Measurements from ENCODE around the gene C1QTNF6.

Gene C1QTNF6

GRCh38 chr22:37169947-37170688, 17.9 kb downstream of the C1QTNF6 start:
- H3K36me3 Mint-ChIP-seq = peaks cover 2% of the 10 kb centered on the region
- H3K4me1 Mint-ChIP-seq = peaks cover 41% of the 10 kb centered on the region
- no peak overlapping the region for H3K4me3 Mint-ChIP-seq
- H3K9me3 Mint-ChIP-seq = no peaks in the 10 kb centered on the region
- no peaks in the 10 kb centered on the region for H3K27me3 Mint-ChIP-seq
- peak overlapping the region; percentile 13 for H3K27ac Mint-ChIP-seq

GRCh38 chr22:37169406-37169805, 18.6 kb downstream of the C1QTNF6 start:
- H3K27me3 Mint-ChIP-seq = no peaks in the 10 kb centered on the region
- H3K4me1 Mint-ChIP-seq = peaks cover 47% of the 10 kb centered on the region
- no peaks in the 10 kb centered on the region for H3K36me3 Mint-ChIP-seq
- H3K9me3 Mint-ChIP-seq = no peaks in the 10 kb centered on the region
- H3K27ac Mint-ChIP-seq = no peak overlapping the region
- H3K4me3 Mint-ChIP-seq = no peak overlapping the region

- H3K27ac Mint-ChIP-seq = peak overlapping the region; percentile 72
- no peaks in the 10 kb centered on the region for H3K27me3 Mint-ChIP-seq
- H3K4me1 Mint-ChIP-seq = peaks cover 54% of the 10 kb centered on the region
- peak overlapping the region; percentile 27 for H3K4me3 Mint-ChIP-seq
- H3K36me3 Mint-ChIP-seq = no peaks in the 10 kb centered on the region
- H3K9me3 Mint-ChIP-seq = no peaks in the 10 kb centered on the region
Observed at GRCh38 chr22:37167981-37168647, 19.9 kb downstream of the C1QTNF6 start.

DNA sequence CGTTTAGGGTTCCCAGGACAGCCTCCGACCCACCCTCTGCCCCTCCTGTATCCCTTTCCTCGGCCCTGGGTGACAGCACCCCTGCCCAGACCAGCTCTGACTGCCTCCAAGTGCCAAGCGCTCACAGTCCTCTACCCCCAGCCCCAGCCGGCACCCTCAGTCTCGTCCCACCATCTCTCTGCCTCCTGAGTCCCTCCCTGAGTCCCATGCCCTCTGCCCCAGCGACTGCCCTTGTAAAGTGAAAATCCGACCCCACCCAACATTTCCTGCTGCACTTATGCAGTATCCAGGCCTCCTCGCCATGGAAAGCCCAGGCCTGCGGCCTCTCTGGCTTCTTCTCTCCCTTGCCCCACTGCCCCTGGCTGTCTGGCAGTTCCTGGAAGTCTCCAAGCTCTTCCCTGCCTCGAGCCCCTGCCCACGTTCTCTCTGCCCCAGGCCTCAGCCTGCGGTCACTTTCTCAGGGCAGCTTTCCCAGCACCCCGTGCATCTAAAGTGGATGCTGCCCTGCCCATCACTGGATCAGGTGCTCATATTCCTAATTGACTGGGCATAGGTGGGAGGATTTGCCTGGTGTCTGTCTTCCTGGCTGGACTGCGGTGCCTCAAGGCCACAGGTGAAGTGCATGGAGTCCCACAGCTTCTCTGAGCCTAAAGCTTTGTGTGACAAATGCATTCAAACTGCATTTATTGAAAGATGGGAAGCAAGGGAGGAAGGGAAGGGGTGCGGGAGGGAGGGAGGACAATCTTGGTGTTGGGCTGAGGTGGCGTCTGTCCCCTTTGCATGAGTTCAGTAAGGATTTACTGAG, 20.7 kb downstream of the C1QTNF6 start:
- H3K4me1 Mint-ChIP-seq = peaks cover 62% of the 10 kb centered on the region

DNA sequence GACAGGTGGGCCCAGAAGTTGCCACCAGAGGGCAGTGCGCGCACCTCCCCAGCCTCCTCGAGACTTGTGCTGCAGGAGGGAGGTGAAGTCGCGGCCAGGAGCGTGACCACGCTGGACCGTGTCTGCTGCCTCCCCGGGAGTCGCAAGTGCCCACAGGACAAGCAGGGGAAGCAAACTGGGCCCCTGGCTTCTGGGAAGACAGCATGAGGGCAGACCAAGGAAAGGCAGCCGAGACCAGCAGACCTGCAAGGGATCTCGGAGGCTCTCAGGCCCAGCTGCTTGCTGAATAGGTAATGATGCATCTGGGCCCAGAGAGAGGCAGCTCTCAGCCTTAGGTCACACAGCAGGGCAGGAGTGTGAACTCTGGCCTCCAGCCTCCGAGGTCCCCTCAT, 21.4 kb downstream of the C1QTNF6 start:
- Mint-ChIP-seq H3K9me3 (no peaks in the 10 kb centered on the region), H3K27ac (peak overlapping the region; percentile 55), H3K27me3 (no peaks in the 10 kb centered on the region), H3K36me3 (no peaks in the 10 kb centered on the region), H3K4me1 (peaks cover 69% of the 10 kb centered on the region), H3K4me3 (peak overlapping the region; percentile 75)

More for the DNA sequence above, 20.7 kb downstream of the C1QTNF6 start:
- peak overlapping the region; percentile 72 for H3K27ac Mint-ChIP-seq
- H3K4me3 Mint-ChIP-seq = peak overlapping the region; percentile 27
- H3K9me3 Mint-ChIP-seq = no peaks in the 10 kb centered on the region
- H3K27me3 Mint-ChIP-seq = no peaks in the 10 kb centered on the region
- H3K36me3 Mint-ChIP-seq = no peaks in the 10 kb centered on the region

DNA sequence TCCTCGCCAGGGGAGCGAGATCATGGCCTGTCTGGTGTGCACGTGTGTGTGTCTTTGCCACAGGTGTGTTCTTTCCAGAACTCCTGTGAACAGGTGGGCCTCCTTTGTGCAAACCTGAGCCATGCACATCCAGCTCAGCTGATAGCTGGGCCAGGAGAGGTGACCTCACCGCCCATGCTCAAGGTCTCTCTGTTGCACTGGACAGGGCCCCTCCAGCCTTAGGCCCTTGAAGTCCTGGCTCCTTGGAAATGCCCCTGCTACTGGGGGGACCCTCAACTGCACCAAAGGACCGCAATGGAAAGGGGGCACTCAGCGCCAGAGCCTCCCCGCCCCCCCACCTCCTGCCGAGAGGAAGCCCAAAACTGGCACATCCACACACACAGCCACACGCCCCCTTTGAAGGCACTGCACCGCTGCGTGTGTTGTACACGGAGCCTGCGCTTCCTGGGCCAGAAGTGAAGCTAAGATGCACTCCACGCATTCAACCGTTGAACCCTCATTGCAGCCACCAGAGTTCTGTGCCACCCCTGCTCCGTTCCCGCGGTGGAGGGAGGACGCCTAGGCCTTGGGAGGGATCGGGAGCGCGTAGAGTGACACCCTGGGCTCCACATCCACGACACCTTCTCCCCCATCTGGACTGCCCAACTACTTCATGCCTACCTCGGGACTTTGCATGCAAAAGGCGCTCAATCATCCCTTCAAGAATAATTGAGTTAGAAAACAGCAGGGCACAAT, 21.9 kb downstream of the C1QTNF6 start:
- Mint-ChIP-seq H3K27ac (peak overlapping the region; percentile 55), H3K27me3 (no peaks in the 10 kb centered on the region)

GRCh38 chr22:37165066-37165465, 23.0 kb downstream of the C1QTNF6 start:
- Mint-ChIP-seq H3K27ac (peak overlapping the region; percentile 62), H3K27me3 (no peaks in the 10 kb centered on the region), H3K36me3 (no peaks in the 10 kb centered on the region), H3K4me3 (peak overlapping the region; percentile 23), H3K4me1 (peaks cover 65% of the 10 kb centered on the region), H3K9me3 (no peaks in the 10 kb centered on the region)

More for the DNA sequence above, 21.9 kb downstream of the C1QTNF6 start:
- Mint-ChIP-seq H3K36me3 (no peaks in the 10 kb centered on the region), H3K4me1 (peaks cover 70% of the 10 kb centered on the region), H3K9me3 (no peaks in the 10 kb centered on the region), H3K4me3 (peak overlapping the region; percentile 75)

DNA sequence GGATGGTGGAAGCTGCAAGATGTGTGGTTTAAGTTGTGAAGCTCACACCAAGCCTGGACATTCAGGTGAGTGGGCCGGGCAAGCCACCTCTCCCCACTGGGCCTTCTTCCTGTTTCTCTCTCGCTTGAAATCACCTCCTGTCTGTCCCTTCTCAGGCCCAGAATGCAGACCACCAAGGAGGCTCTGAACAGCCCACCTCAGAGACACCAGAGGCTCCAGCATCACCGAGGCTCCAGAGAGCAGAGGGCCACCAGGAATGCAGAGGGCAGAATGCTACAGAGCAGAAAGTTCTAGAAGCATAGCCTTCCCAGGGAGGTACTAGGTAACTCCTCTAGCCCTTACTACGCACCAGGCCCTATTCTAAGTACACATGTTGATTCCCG, 23.6 kb downstream of the C1QTNF6 start:
- no peaks in the 10 kb centered on the region for H3K9me3 Mint-ChIP-seq
- no peaks in the 10 kb centered on the region for H3K36me3 Mint-ChIP-seq
- peaks cover 59% of the 10 kb centered on the region for H3K4me1 Mint-ChIP-seq
- H3K27me3 Mint-ChIP-seq = no peaks in the 10 kb centered on the region
- peak overlapping the region; percentile 30 for H3K4me3 Mint-ChIP-seq
- peak overlapping the region; percentile 91 for H3K27ac Mint-ChIP-seq

GRCh38 chr22:37163575-37164504, 24.2 kb downstream of the C1QTNF6 start:
- no peak overlapping the region for H3K4me3 Mint-ChIP-seq
- peak overlapping the region; percentile 76 for H3K27ac Mint-ChIP-seq

GRCh38 chr22:37163096-37163489, 25.0 kb downstream of the C1QTNF6 start:
- peak overlapping the region; percentile 74 for H3K4me3 Mint-ChIP-seq
- H3K36me3 Mint-ChIP-seq = no peaks in the 10 kb centered on the region
- peaks cover 62% of the 10 kb centered on the region for H3K4me1 Mint-ChIP-seq
- peak overlapping the region; percentile 77 for H3K27ac Mint-ChIP-seq
- no peaks in the 10 kb centered on the region for H3K27me3 Mint-ChIP-seq
- no peaks in the 10 kb centered on the region for H3K9me3 Mint-ChIP-seq

More at GRCh38 chr22:37163575-37164504, 24.2 kb downstream of the C1QTNF6 start:
- H3K9me3 Mint-ChIP-seq = no peaks in the 10 kb centered on the region
- H3K36me3 Mint-ChIP-seq = no peaks in the 10 kb centered on the region
- no peaks in the 10 kb centered on the region for H3K27me3 Mint-ChIP-seq
- peaks cover 62% of the 10 kb centered on the region for H3K4me1 Mint-ChIP-seq

DNA sequence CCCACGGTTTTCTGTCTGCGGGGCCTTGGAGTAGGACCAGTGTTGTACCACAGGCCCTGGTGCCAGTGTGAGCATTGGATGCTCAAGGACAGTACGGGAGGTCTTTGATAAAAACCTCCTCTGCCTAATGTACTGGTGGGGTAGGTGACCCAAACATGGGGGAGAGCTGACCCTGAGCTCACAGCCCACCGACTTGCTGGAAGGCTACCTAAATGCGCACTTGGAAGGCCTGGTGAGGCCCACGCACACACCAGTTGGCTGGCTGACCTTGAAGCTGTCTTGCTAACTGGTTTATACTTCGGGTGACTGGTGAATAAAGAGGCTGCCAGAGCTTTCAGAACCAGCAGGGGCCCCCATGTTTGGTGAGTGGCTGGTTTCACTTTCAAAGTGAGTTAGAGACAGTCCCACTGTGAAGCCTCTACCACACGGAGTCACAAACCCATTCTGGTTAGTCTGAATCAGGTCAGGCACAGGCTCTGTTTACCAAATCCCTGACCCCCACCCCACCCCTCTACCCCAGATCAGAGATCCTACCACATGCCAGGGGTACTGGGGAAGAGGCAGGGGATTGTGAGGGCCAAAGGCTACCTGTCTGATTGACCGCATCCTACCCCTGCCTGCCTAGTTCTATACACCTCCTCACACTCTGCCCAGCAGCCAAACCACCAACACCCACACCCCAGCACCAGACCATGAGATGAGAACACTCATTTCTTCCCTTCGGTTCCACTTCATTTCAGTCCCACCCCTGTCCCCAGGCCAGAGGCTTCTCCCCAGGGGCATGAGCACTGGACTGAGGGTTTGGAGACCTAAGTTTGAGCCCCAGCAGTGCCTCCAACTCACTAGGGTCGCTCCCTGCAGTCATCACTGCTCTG, 25.6 kb downstream of the C1QTNF6 start:
- Mint-ChIP-seq H3K36me3 (no peaks in the 10 kb centered on the region), H3K4me1 (peaks cover 62% of the 10 kb centered on the region), H3K9me3 (no peaks in the 10 kb centered on the region), H3K27ac (peak overlapping the region; percentile 77), H3K4me3 (peak overlapping the region; percentile 74), H3K27me3 (no peaks in the 10 kb centered on the region)

DNA sequence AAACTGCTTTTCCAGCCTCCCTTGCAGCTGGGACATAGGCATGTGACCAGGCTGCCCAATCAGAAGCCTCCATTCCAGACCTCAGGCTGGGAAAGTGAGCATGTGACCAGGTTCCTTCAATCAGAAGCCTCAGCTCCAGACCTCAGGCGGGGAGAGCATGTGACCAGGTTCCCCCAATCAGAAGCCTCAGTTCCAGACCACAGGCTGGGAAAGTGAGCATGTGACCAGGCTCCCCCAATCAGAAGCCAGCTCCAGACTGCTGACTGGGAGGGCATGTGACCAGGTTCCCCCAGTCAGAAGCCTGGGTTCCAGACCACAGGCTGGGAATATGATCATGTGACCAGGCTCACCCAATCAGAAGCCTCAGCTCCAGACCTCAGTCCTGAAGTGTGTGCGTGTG, 26.6 kb downstream of the C1QTNF6 start:
- no peaks in the 10 kb centered on the region for H3K36me3 Mint-ChIP-seq
- H3K9me3 Mint-ChIP-seq = no peaks in the 10 kb centered on the region
- peaks cover 57% of the 10 kb centered on the region for H3K4me1 Mint-ChIP-seq
- H3K27me3 Mint-ChIP-seq = no peaks in the 10 kb centered on the region
- H3K27ac Mint-ChIP-seq = peak overlapping the region; percentile 30
- no peak overlapping the region for H3K4me3 Mint-ChIP-seq

- Mint-ChIP-seq H3K27ac (no peak overlapping the region), H3K27me3 (no peaks in the 10 kb centered on the region), H3K9me3 (no peaks in the 10 kb centered on the region), H3K4me1 (peaks cover 60% of the 10 kb centered on the region), H3K36me3 (no peaks in the 10 kb centered on the region), H3K4me3 (no peak overlapping the region)
Observed at GRCh38 chr22:37160027-37160426, 28.0 kb downstream of the C1QTNF6 start.

- no peak overlapping the region for H3K4me3 Mint-ChIP-seq
- H3K4me1 Mint-ChIP-seq = peaks cover 56% of the 10 kb centered on the region
- H3K27ac Mint-ChIP-seq = no peak overlapping the region
Observed at GRCh38 chr22:37158963-37159290, 29.1 kb downstream of the C1QTNF6 start.

More at GRCh38 chr22:37158963-37159290, 29.1 kb downstream of the C1QTNF6 start:
- H3K9me3 Mint-ChIP-seq = no peaks in the 10 kb centered on the region
- H3K27me3 Mint-ChIP-seq = no peaks in the 10 kb centered on the region
- no peaks in the 10 kb centered on the region for H3K36me3 Mint-ChIP-seq

Measured in activated naive CD4-positive, alpha-beta T cell treated with anti-CD3 and anti-CD28 coated beads, Interleukin-2, amount 50 U/mL, for 24 hours (primary cell).